H1 (cell line): Measurements from ENCODE around the gene VCPKMT. TPM values are rescaled to one million over a fixed set of nuclear protein-coding genes. Genes with fewer than 3 reads are reported as not detected.
A peak's percentile ranks its signal among the peaks of the same experiment; 100 is the strongest.

Source experiments
- CBX5 ChIP-seq: fragments of 300-800, 300-1000 bp; sonication (generic); IDR thresholded peaks from 2 replicates; pipeline ENCODE4 v1.7.1; 2016; ENCODE audit warnings: antibody characterized with exemption, low read length, low read depth
- EZH2 ChIP-seq: fragments of 200-600 bp; sonication (generic); IDR thresholded peaks from 2 replicates; pipeline ENCODE4 v1.7.1; 2012; ENCODE audit warnings: low read depth, mild to moderate bottlenecking, moderate library complexity, low read length, inconsistent platforms; ENCODE audit not compliant: severe bottlenecking
- KDM1A ChIP-seq: fragments of 200-600, 300-600 bp; sonication (generic); IDR thresholded peaks from 2 replicates; pipeline ENCODE4 v1.7.1; 2016; ENCODE audit warnings: mild to moderate bottlenecking, low read length, borderline replicate concordance
- NRF1 ChIP-seq: IDR thresholded peaks from 2 replicates; pipeline ENCODE4 v1.6.1; 2011; ENCODE audit warnings: mild to moderate bottlenecking, low read depth, low read length, improper control_type of control experiment
- RAD21 ChIP-seq, 2 experiments: IDR thresholded peaks in 1 of 2; conservative IDR thresholded peaks in 1 of 2; 2 replicates each; pipeline ENCODE4 v1.6.1; 2011; ENCODE audit warnings: low read depth in 2 of 2, low read length in 2 of 2, improper control_type of control experiment in 1 of 2, inconsistent platforms in 1 of 2, mild to moderate bottlenecking in 1 of 2, moderate library complexity in 1 of 2
- SAP30 ChIP-seq: fragments of 300-600 bp; sonication (generic); IDR thresholded peaks from 2 replicates; pipeline ENCODE4 v1.7.1; 2012; ENCODE audit warnings: low read length, moderate library complexity, mild to moderate bottlenecking, inconsistent platforms; ENCODE audit not compliant: insufficient read depth, insufficient replicate concordance
- SIN3A ChIP-seq, 2 experiments: IDR thresholded peaks in 1 of 2; conservative IDR thresholded peaks in 1 of 2; 2 replicates each; pipeline ENCODE4 v1.6.1; 2011 to 2012; ENCODE audit warnings: low read length in 2 of 2, improper control_type of control experiment in 1 of 2, low read depth in 1 of 2, mild to moderate bottlenecking in 1 of 2
- polyA plus RNA-seq, 7 experiments: library from polyadenylated mRNA; depleted of rRNA in 3 of 7; stranded (reverse) in 5 of 7; unstranded in 2 of 7; fragments of >200 nt in 5 of 7; fragments of 200-250 nt in 2 of 7; gene quantifications; 1 replicate in 5 of 7; 2 replicates in 1 of 7; 4 replicates in 1 of 7; pipeline versions ENCODE4 v1.2.1 to v1.2.3, GENCODE V29; 2011 to 2013; ENCODE audit warnings: missing spikeins in 2 of 7, mixed read lengths in 2 of 7
- total RNA-seq: library from RNA; stranded (reverse); fragmentation: NEBNext Ultra II Directional; extraction: Animal tissue kit (Norgen Biotek cat#: 25700); gene quantifications from 2 replicates; pipeline ENCODE4 v1.2.1, GENCODE V29; 2021
- TF ChIP-seq, protein P1 (sequence below): fragments of 300-600 bp; sonication (generic); IDR thresholded peaks from 2 replicates; pipeline ENCODE4 v1.7.1; 2012; ENCODE audit warnings: low read length, moderate library complexity, mild to moderate bottlenecking, inconsistent platforms; ENCODE audit not compliant: insufficient replicate concordance

The VCPKMT gene
- total and polyA plus RNA-seq, 2 of the 8 experiments (the other 6 are each of a cell fraction or from before 2014, with no cell fraction given), result 3.8 to 7.1 TPM

- TF ChIP-seq KDM1A, result no peak
- no peak for TF ChIP-seq SAP30
- no peak for TF ChIP-seq CBX5
- TF ChIP-seq RAD21 (IDR thresholded peaks at IDR 0.05 in 1 of 2, conservative IDR thresholded peaks at IDR 0.05 in 1 of 2; ENCODE audit: low read depth in 2 of 2, low read length in 2 of 2), result no peak
- TF ChIP-seq EZH2, result no peak
- TF ChIP-seq, protein P1, sequence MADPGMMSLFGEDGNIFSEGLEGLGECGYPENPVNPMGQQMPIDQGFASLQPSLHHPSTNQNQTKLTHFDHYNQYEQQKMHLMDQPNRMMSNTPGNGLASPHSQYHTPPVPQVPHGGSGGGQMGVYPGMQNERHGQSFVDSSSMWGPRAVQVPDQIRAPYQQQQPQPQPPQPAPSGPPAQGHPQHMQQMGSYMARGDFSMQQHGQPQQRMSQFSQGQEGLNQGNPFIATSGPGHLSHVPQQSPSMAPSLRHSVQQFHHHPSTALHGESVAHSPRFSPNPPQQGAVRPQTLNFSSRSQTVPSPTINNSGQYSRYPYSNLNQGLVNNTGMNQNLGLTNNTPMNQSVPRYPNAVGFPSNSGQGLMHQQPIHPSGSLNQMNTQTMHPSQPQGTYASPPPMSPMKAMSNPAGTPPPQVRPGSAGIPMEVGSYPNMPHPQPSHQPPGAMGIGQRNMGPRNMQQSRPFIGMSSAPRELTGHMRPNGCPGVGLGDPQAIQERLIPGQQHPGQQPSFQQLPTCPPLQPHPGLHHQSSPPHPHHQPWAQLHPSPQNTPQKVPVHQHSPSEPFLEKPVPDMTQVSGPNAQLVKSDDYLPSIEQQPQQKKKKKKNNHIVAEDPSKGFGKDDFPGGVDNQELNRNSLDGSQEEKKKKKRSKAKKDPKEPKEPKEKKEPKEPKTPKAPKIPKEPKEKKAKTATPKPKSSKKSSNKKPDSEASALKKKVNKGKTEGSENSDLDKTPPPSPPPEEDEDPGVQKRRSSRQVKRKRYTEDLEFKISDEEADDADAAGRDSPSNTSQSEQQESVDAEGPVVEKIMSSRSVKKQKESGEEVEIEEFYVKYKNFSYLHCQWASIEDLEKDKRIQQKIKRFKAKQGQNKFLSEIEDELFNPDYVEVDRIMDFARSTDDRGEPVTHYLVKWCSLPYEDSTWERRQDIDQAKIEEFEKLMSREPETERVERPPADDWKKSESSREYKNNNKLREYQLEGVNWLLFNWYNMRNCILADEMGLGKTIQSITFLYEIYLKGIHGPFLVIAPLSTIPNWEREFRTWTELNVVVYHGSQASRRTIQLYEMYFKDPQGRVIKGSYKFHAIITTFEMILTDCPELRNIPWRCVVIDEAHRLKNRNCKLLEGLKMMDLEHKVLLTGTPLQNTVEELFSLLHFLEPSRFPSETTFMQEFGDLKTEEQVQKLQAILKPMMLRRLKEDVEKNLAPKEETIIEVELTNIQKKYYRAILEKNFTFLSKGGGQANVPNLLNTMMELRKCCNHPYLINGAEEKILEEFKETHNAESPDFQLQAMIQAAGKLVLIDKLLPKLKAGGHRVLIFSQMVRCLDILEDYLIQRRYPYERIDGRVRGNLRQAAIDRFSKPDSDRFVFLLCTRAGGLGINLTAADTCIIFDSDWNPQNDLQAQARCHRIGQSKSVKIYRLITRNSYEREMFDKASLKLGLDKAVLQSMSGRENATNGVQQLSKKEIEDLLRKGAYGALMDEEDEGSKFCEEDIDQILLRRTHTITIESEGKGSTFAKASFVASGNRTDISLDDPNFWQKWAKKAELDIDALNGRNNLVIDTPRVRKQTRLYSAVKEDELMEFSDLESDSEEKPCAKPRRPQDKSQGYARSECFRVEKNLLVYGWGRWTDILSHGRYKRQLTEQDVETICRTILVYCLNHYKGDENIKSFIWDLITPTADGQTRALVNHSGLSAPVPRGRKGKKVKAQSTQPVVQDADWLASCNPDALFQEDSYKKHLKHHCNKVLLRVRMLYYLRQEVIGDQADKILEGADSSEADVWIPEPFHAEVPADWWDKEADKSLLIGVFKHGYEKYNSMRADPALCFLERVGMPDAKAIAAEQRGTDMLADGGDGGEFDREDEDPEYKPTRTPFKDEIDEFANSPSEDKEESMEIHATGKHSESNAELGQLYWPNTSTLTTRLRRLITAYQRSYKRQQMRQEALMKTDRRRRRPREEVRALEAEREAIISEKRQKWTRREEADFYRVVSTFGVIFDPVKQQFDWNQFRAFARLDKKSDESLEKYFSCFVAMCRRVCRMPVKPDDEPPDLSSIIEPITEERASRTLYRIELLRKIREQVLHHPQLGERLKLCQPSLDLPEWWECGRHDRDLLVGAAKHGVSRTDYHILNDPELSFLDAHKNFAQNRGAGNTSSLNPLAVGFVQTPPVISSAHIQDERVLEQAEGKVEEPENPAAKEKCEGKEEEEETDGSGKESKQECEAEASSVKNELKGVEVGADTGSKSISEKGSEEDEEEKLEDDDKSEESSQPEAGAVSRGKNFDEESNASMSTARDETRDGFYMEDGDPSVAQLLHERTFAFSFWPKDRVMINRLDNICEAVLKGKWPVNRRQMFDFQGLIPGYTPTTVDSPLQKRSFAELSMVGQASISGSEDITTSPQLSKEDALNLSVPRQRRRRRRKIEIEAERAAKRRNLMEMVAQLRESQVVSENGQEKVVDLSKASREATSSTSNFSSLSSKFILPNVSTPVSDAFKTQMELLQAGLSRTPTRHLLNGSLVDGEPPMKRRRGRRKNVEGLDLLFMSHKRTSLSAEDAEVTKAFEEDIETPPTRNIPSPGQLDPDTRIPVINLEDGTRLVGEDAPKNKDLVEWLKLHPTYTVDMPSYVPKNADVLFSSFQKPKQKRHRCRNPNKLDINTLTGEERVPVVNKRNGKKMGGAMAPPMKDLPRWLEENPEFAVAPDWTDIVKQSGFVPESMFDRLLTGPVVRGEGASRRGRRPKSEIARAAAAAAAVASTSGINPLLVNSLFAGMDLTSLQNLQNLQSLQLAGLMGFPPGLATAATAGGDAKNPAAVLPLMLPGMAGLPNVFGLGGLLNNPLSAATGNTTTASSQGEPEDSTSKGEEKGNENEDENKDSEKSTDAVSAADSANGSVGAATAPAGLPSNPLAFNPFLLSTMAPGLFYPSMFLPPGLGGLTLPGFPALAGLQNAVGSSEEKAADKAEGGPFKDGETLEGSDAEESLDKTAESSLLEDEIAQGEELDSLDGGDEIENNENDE, result peak; percentile 36
- TF ChIP-seq SIN3A (conservative IDR thresholded peaks at IDR 0.05 in 1 of 2, IDR thresholded peaks at IDR 0.05 in 1 of 2; ENCODE audit: low read depth in 1 of 2, low read length in 2 of 2), result peak; percentile 76 to 78; a peak in 3 of 4 replicates
- TF ChIP-seq NRF1, result no peak
Observed at GRCh38 chr14:50116181-50116956, at the start of gene VCPKMT (continued).
